Endothelial cell of umbilical vein (primary cell): Measurements from ENCODE around the gene NT5DC2. TPM values are rescaled to one million over a fixed set of nuclear protein-coding genes. Genes with fewer than 3 reads are reported as not detected.

ENCODE experiments used
- BruUV-seq: library from RNA; stranded (reverse); fragments of 400-500 nt; replicated peaks from 2 replicates; lab custom pipeline; 2021; lab: Mats Ljungman, UMichigan
- CTCF ChIA-PET: fragments of 300-600, 350-600 bp; sonication (Branson Sonifier 250); formaldehyde crosslinking; loops from one replicate; lab custom pipeline; 2021; ENCODE audit warnings: antibody characterized with exemption, inconsistent platforms; lab: Charles Lee
- POLR2A ChIA-PET: fragments of 300-600, 350-600 bp; sonication (Branson Sonifier 250); formaldehyde crosslinking; loops from one replicate; lab custom pipeline; 2021; ENCODE audit warnings: antibody characterized with exemption, inconsistent platforms; lab: Charles Lee
- DNase-seq: peaks from one replicate; pipeline ENCODE4 v3.0.0-alpha.2; 2011; ENCODE audit warnings: low read depth, low spot score
- FAIRE-seq: peaks from 2 replicates; lab custom pipeline; 2011; peaks lifted over from hg19 to GRCh38; lab: Jason Lieb, UNC
- H2AFZ ChIP-seq: 2 replicates; pipeline ENCODE4 v1.6.0; 2012; ENCODE audit warnings: low read depth, low read length, control low read depth, inconsistent platforms
- H3K27ac ChIP-seq: 2 replicates; pipeline ENCODE4 v1.5.1; 2011; ENCODE audit warnings: low read depth, mild to moderate bottlenecking, control low read depth, low read length, moderate library complexity; ENCODE audit not compliant: insufficient read depth
- H3K27me3 ChIP-seq, 2 experiments: 2 replicates each; pipeline versions ENCODE4 v1.6.0 to v1.6.1; 2011; ENCODE audit warnings: low read length in 2 of 2, mixed read lengths in 1 of 2; ENCODE audit not compliant: control insufficient read depth in 2 of 2, insufficient read depth in 2 of 2
- H3K36me3 ChIP-seq, 2 experiments: 2 replicates in 1 of 2; 3 replicates in 1 of 2; pipeline ENCODE4 v1.5.1; 2011; ENCODE audit warnings: low read length in 2 of 2, mild to moderate bottlenecking in 1 of 2, moderate library complexity in 1 of 2; ENCODE audit not compliant: control insufficient read depth in 2 of 2, insufficient read depth in 2 of 2; ENCODE audit errors: extremely low read depth in 1 of 2
- H3K4me1 ChIP-seq: 3 replicates; pipeline ENCODE4 v1.5.1; 2011; ENCODE audit warnings: mild to moderate bottlenecking, low read length; ENCODE audit not compliant: control insufficient read depth, insufficient read depth; ENCODE audit errors: extremely low read depth
- H3K4me2 ChIP-seq: 2 replicates; pipeline ENCODE4 v1.6.1; 2011; ENCODE audit warnings: low read length, control low read depth, mixed read lengths; ENCODE audit not compliant: insufficient read depth
- H3K4me3 ChIP-seq, 3 experiments: fragments of 200-600 bp in 1 of 3; sonication (generic), shearing (Covaris generic) in 1 of 3; replicated peaks in 1 of 3; 2 replicates each; pipeline ENCODE4 v1.5.1; 2011 to 2016; ENCODE audit warnings: control low read depth in 3 of 3, low read length in 3 of 3, mild to moderate bottlenecking in 2 of 3, inconsistent platforms in 1 of 3, low read depth in 1 of 3, moderate library complexity in 1 of 3; ENCODE audit not compliant: insufficient read depth in 1 of 3
- H3K79me2 ChIP-seq: 2 replicates; pipeline ENCODE4 v1.6.0; 2012; ENCODE audit warnings: low read length, inconsistent platforms; ENCODE audit not compliant: control insufficient read depth, insufficient read depth
- H3K9ac ChIP-seq: replicated peaks from 2 replicates; pipeline ENCODE3; 2011; ENCODE audit warnings: low read length, control low read depth; ENCODE audit not compliant: insufficient read depth; ENCODE audit errors: extremely low read depth
- H3K9me1 ChIP-seq: replicated peaks from 3 replicates; pipeline ENCODE4 v1.6.0; 2011; ENCODE audit warnings: mild to moderate bottlenecking, low read length; ENCODE audit not compliant: control insufficient read depth, insufficient read depth; ENCODE audit errors: extremely low read depth
- H3K9me3 ChIP-seq: replicated peaks from 2 replicates; pipeline ENCODE4 v1.5.1; 2012; ENCODE audit warnings: low read length, inconsistent platforms; ENCODE audit not compliant: control insufficient read depth, insufficient read depth
- H4K20me1 ChIP-seq: replicated peaks from 2 replicates; pipeline ENCODE3; 2011; ENCODE audit warnings: mild to moderate bottlenecking, low read length; ENCODE audit not compliant: control insufficient read depth, insufficient read depth; ENCODE audit errors: extremely low read depth
- EZH2 ChIP-seq: IDR thresholded peaks from 2 replicates; pipeline ENCODE4 v1.6.1; 2012; ENCODE audit warnings: borderline replicate concordance, low read depth, mild to moderate bottlenecking, moderate library complexity, low read length, inconsistent platforms; ENCODE audit not compliant: severe bottlenecking
- FOS ChIP-seq: IDR thresholded peaks from 2 replicates; pipeline ENCODE4 v1.6.1; 2011; ENCODE audit warnings: mild to moderate bottlenecking, low read length, moderate library complexity, borderline replicate concordance; ENCODE audit not compliant: insufficient read depth
- GATA2 ChIP-seq: IDR thresholded peaks from 2 replicates; pipeline ENCODE4 v1.7.0; 2011; ENCODE audit warnings: low read depth, mild to moderate bottlenecking, moderate library complexity, mixed read lengths, low read length; ENCODE audit not compliant: insufficient read length, insufficient read depth
- JUN ChIP-seq: IDR thresholded peaks from 2 replicates; pipeline ENCODE4 v1.6.1; 2011; ENCODE audit warnings: borderline replicate concordance, low read depth; ENCODE audit not compliant: insufficient read length, insufficient read depth
- MYC ChIP-seq: IDR thresholded peaks from one replicate; pipeline ENCODE4 v1.6.1; 2011; ENCODE audit warnings: mild to moderate bottlenecking, low read depth, low read length
- POLR2A ChIP-seq: IDR thresholded peaks from 2 replicates; pipeline ENCODE4 v1.6.1; 2012; ENCODE audit warnings: low read depth, mild to moderate bottlenecking, control low read depth, low read length
- POLR2AphosphoS5 ChIP-seq: IDR thresholded peaks from 2 replicates; pipeline ENCODE4 v1.6.1; 2012; ENCODE audit warnings: low read depth, mild to moderate bottlenecking, control low read depth, low read length, moderate library complexity; ENCODE audit not compliant: insufficient read depth
- dilution Hi-C: fragments of 300-500 bp; cut with MboI; formaldehyde crosslinking; loops from one replicate; pipeline ENCODE4 v1.15.0; 2019; ENCODE audit warnings: low sequenced_read_pairs; ENCODE audit not compliant: extremely low pct_ligation_motif_present
- intact Hi-C: fragments of 100-400 bp; cut with micrococcal nuclease; formaldehyde crosslinking; loops from one replicate; pipeline ENCODE4 v1.10.0; 2022
- polyA plus RNA-seq, 4 experiments: library from polyadenylated mRNA; depleted of rRNA in 3 of 4; stranded (reverse) in 3 of 4; unstranded in 1 of 4; fragments of >200 nt; gene quantifications; 2 replicates each; pipeline versions ENCODE4 v1.2.1 to v1.2.3, GENCODE V29; 2011 to 2012; ENCODE audit warnings: missing spikeins in 1 of 4
- total RNA-seq: library from RNA; stranded (reverse); gene quantifications from 2 replicates; pipeline ENCODE4 v1.2.3, GENCODE V29; 2021
- TF ChIP-seq, protein P1 (sequence below): IDR thresholded peaks from 2 replicates; pipeline ENCODE4 v1.6.1; 2011; ENCODE audit not compliant: insufficient read depth, insufficient read length
- TF ChIP-seq, protein P2 (sequence below), 2 donors: IDR thresholded peaks; 1 replicate in 1 of 2; 2 replicates in 1 of 2; pipeline ENCODE4 v1.5.1; 2011; ENCODE audit warnings: low read length in 2 of 2, mild to moderate bottlenecking in 2 of 2, moderate library complexity in 2 of 2, control low read depth in 1 of 2, inconsistent platforms in 1 of 2, low read depth in 1 of 2; ENCODE audit not compliant: insufficient read depth in 1 of 2; ENCODE audit errors: extremely low read depth in 1 of 2

NT5DC2 gene
- total and polyA plus RNA-seq, 2 donors (not counting 3 experiments of a cell fraction or from before 2014, with no cell fraction given) = 298 to 402 TPM

DNA sequence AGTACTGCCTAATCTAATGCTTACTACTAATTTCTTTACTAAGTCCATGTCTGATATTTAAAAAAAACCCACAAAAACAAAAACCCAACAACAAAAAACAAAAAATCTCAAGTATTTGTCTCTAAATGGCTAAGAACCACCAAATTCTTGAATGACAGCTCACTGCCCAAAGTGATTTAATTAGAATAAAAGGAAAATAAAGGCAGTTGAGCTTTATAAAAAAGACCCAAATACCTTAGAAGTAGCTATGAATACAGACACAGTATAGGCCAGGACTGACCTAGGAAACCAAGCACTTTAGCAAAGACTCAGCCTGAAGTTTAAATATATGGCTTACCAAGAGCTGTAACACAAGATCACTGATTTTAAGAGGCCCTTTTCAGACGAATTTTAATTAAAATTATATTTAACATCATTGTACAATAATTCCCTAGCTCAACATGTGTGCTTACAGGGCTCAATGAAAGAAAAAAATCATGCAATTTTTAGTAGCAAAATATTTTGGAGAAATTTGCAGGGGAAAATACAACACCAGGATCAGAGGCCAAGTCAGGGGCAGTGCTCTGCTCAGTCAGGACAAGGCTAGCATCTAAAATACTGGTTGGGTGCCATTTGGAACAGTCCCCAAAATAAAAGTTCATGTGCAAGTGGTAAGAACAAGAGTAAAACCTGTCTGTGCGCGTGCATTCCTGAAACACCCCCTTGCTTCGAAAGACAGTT lies 27.5 kb upstream of the NT5DC2 start:
- dilution Hi-C loops = no loop called here
- no peaks in the 10 kb centered on the region for H3K9me1 ChIP-seq
- no peak overlapping the region for H3K4me3 ChIP-seq
- intact Hi-C loops = no loop called here
- H2AFZ ChIP-seq = no peak overlapping the region
- no peaks in the 10 kb centered on the region for H3K27me3 ChIP-seq
- POLR2A ChIA-PET = no interaction called here
- no peak overlapping the region for H3K27ac ChIP-seq
- no peak overlapping the region for H3K4me2 ChIP-seq
- no peak overlapping the region for H3K9ac ChIP-seq
- FAIRE-seq = no peak
- no peak for DNase-seq
- peaks cover 19 to 30% of the 10 kb centered on the region in 2 experiments for H3K36me3 ChIP-seq
- no peaks in the 10 kb centered on the region for H3K4me1 ChIP-seq
- TF ChIP-seq, protein P1, sequence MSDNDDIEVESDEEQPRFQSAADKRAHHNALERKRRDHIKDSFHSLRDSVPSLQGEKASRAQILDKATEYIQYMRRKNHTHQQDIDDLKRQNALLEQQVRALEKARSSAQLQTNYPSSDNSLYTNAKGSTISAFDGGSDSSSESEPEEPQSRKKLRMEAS = no peak
- no peak for TF ChIP-seq GATA2
- TF ChIP-seq, protein P2, sequence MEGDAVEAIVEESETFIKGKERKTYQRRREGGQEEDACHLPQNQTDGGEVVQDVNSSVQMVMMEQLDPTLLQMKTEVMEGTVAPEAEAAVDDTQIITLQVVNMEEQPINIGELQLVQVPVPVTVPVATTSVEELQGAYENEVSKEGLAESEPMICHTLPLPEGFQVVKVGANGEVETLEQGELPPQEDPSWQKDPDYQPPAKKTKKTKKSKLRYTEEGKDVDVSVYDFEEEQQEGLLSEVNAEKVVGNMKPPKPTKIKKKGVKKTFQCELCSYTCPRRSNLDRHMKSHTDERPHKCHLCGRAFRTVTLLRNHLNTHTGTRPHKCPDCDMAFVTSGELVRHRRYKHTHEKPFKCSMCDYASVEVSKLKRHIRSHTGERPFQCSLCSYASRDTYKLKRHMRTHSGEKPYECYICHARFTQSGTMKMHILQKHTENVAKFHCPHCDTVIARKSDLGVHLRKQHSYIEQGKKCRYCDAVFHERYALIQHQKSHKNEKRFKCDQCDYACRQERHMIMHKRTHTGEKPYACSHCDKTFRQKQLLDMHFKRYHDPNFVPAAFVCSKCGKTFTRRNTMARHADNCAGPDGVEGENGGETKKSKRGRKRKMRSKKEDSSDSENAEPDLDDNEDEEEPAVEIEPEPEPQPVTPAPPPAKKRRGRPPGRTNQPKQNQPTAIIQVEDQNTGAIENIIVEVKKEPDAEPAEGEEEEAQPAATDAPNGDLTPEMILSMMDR (IDR thresholded peaks at IDR 0.05; ENCODE audit: extremely low read depth in 1 of 2, insufficient read depth in 1 of 2, low read depth in 1 of 2, low read length in 2 of 2) = no peak
- no peak for TF ChIP-seq JUN
- TF ChIP-seq FOS = no peak
- TF ChIP-seq POLR2AphosphoS5 = no peak
- TF ChIP-seq POLR2A = no peak
- no peak for TF ChIP-seq MYC
- TF ChIP-seq EZH2 = no peak
- no peaks in the 10 kb centered on the region for H3K9me3 ChIP-seq
- peaks cover 2% of the 10 kb centered on the region for H3K79me2 ChIP-seq
- H4K20me1 ChIP-seq = no peaks in the 10 kb centered on the region
- CTCF ChIA-PET = interaction anchor here (0.8 to 1.3 kb wide), 2 partner anchors 10 to 12 kb away, joined by 4 read pairs; no protein-coding TSS in a partner anchor
- no TSS peak for BruUV-seq
